C4-2B (cell line): ENCODE measurements around the gene TTC16.

ENCODE experiments used
- CTCF ChIP-seq: fragments of 450-650 bp; conservative IDR thresholded peaks from 2 replicates; pipeline ENCODE4 v1.5.1; 2017; ENCODE audit warnings: mild to moderate bottlenecking
- ZFX ChIP-seq: fragments of 450-650 bp; IDR thresholded peaks from 2 replicates; pipeline ENCODE4 v1.6.1; 2017

- no peak for TF ChIP-seq CTCF
- TF ChIP-seq ZFX = no peak
Measured at GRCh38 chr9:127777368-127777980, 61.6 kb downstream of the TTC16 start.
